HepG2 (cell line): ENCODE data around the gene DEGS1. TPM values are rescaled to one million over a fixed set of nuclear protein-coding genes. Genes with fewer than 3 reads are reported as not detected.

Experiments used
- FOXP1 ChIP-seq, 2 experiments: fragments of 450-650 bp in 1 of 2; IDR thresholded peaks; 2 replicates each; pipeline ENCODE4 v1.6.1; 2017 to 2018; ENCODE audit warnings: antibody characterized with exemption in 1 of 2
- IKZF4 ChIP-seq: sonication (generic); formaldehyde crosslinking; IDR thresholded peaks from 2 replicates; pipeline ENCODE4 v1.5.1; 2020; ENCODE audit warnings: borderline replicate concordance, mild to moderate bottlenecking, low read depth, missing genetic modification reagents; ENCODE audit errors: not compliant biosample characterization
- MTA1 ChIP-seq: sonication (generic); formaldehyde crosslinking; IDR thresholded peaks from 2 replicates; pipeline ENCODE4 v1.4.0; 2020; ENCODE audit warnings: missing genetic modification reagents, mild to moderate bottlenecking, borderline replicate concordance
- NFIB ChIP-seq: sonication (generic); formaldehyde crosslinking; IDR thresholded peaks from 2 replicates; pipeline ENCODE4 v1.9.0; 2021; ENCODE audit warnings: missing genetic modification reagents, mild to moderate bottlenecking, borderline replicate concordance
- SETDB1 ChIP-seq: sonication (generic); formaldehyde crosslinking; IDR thresholded peaks from 2 replicates; pipeline ENCODE4 v1.5.1; 2020; ENCODE audit warnings: missing genetic modification reagents, mild to moderate bottlenecking, borderline replicate concordance
- TP53 ChIP-seq: sonication (generic); formaldehyde crosslinking; conservative IDR thresholded peaks from 2 replicates; pipeline ENCODE4 v1.4.0; 2020; ENCODE audit warnings: missing genetic modification reagents
- TRIM22 ChIP-seq: fragments of 450-650 bp; IDR thresholded peaks from 2 replicates; pipeline ENCODE4 v1.6.1; 2017
- ZBTB44 ChIP-seq: sonication (generic); formaldehyde crosslinking; IDR thresholded peaks from 2 replicates; pipeline ENCODE4 v1.4.0; 2020; ENCODE audit warnings: missing genetic modification reagents
- ZNF446 ChIP-seq: sonication (generic); formaldehyde crosslinking; IDR thresholded peaks from 2 replicates; pipeline ENCODE4 v1.5.0; 2020; ENCODE audit warnings: mild to moderate bottlenecking, missing genetic modification reagents
- ZNF569 ChIP-seq: sonication (generic); formaldehyde crosslinking; IDR thresholded peaks from 2 replicates; pipeline ENCODE4 v1.5.0; 2020; ENCODE audit warnings: mild to moderate bottlenecking, missing genetic modification reagents, moderate library complexity, borderline replicate concordance
- ZNF737 ChIP-seq: sonication (generic); formaldehyde crosslinking; IDR thresholded peaks from 2 replicates; pipeline ENCODE4 v1.5.0; 2020; ENCODE audit warnings: missing genetic modification reagents, mild to moderate bottlenecking, borderline replicate concordance
- ZNF740 ChIP-seq: sonication (generic); formaldehyde crosslinking; IDR thresholded peaks from 2 replicates; pipeline ENCODE4 v1.4.0; 2020; ENCODE audit warnings: missing genetic modification reagents
- polyA plus RNA-seq, 8 experiments: library from polyadenylated mRNA; depleted of rRNA in 3 of 8; stranded (reverse) in 7 of 8; unstranded in 1 of 8; fragments of >200 nt; fragmentation: Illumina TruSeq in 4 of 8; extraction: Trizol in 4 of 8; gene quantifications; 2 replicates each; pipeline versions ENCODE4 v1.2.1 to v1.2.3, GENCODE V29; 2011 to 2016; ENCODE audit warnings: low read depth in 4 of 8, missing spikeins in 1 of 8, mixed read lengths in 1 of 8; ENCODE audit not compliant: insufficient read depth in 1 of 8
- total RNA-seq, 5 experiments: library from RNA; depleted of rRNA; stranded (reverse); fragments of >200 nt; fragmentation: Illumina TruSeq; extraction: Trizol; gene quantifications; 2 replicates each; pipeline ENCODE4 v1.2.3, GENCODE V29; 2016; ENCODE audit warnings: low read depth in 1 of 5
- TF ChIP-seq, protein P1 (sequence below): sonication (generic); formaldehyde crosslinking; conservative IDR thresholded peaks from 2 replicates; pipeline ENCODE4 v1.8.0; 2022; ENCODE audit warnings: low read depth, missing genetic modification reagents
- TF ChIP-seq, protein P2 (sequence below): sonication (generic); formaldehyde crosslinking; IDR thresholded peaks from 2 replicates; pipeline ENCODE4 v1.4.0; 2020; ENCODE audit warnings: mild to moderate bottlenecking, missing genetic modification reagents
- TF ChIP-seq, protein P3 (sequence below): IDR thresholded peaks from 2 replicates; pipeline ENCODE4 v1.6.1; 2016; ENCODE audit warnings: missing compliant biosample characterization, missing genetic modification reagents, borderline replicate concordance
- TF ChIP-seq, protein P4 (sequence below): sonication (generic); formaldehyde crosslinking; conservative IDR thresholded peaks from 2 replicates; pipeline ENCODE4 v1.4.0; 2020; ENCODE audit warnings: mild to moderate bottlenecking, missing genetic modification reagents, moderate library complexity

DEGS1 gene
- total and polyA plus RNA-seq, 2 of the 13 experiments (the other 11 are each of a cell fraction or from before 2014, with no cell fraction given) = 18.1 to 35.9 TPM

GRCh38 chr1:224182866-224183590 is at the start of gene DEGS1 (continued):
- no peak for TF ChIP-seq ZBTB44
- TF ChIP-seq SETDB1 (CRISPR knock-in tag) = no peak
- no peak for TF ChIP-seq TP53
- TF ChIP-seq TRIM22 = no peak
- TF ChIP-seq, protein P1, sequence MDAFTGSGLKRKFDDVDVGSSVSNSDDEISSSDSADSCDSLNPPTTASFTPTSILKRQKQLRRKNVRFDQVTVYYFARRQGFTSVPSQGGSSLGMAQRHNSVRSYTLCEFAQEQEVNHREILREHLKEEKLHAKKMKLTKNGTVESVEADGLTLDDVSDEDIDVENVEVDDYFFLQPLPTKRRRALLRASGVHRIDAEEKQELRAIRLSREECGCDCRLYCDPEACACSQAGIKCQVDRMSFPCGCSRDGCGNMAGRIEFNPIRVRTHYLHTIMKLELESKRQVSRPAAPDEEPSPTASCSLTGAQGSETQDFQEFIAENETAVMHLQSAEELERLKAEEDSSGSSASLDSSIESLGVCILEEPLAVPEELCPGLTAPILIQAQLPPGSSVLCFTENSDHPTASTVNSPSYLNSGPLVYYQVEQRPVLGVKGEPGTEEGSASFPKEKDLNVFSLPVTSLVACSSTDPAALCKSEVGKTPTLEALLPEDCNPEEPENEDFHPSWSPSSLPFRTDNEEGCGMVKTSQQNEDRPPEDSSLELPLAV (CRISPR knock-in tag) = no peak
- TF ChIP-seq, protein P2, sequence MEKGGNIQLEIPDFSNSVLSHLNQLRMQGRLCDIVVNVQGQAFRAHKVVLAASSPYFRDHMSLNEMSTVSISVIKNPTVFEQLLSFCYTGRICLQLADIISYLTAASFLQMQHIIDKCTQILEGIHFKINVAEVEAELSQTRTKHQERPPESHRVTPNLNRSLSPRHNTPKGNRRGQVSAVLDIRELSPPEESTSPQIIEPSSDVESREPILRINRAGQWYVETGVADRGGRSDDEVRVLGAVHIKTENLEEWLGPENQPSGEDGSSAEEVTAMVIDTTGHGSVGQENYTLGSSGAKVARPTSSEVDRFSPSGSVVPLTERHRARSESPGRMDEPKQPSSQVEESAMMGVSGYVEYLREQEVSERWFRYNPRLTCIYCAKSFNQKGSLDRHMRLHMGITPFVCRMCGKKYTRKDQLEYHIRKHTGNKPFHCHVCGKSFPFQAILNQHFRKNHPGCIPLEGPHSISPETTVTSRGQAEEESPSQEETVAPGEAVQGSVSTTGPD (CRISPR knock-in tag) = no peak
- peak; percentile 51; the same call in 1 of the 2 replicates for TF ChIP-seq MTA1 (CRISPR knock-in tag)
- TF ChIP-seq, protein P3, sequence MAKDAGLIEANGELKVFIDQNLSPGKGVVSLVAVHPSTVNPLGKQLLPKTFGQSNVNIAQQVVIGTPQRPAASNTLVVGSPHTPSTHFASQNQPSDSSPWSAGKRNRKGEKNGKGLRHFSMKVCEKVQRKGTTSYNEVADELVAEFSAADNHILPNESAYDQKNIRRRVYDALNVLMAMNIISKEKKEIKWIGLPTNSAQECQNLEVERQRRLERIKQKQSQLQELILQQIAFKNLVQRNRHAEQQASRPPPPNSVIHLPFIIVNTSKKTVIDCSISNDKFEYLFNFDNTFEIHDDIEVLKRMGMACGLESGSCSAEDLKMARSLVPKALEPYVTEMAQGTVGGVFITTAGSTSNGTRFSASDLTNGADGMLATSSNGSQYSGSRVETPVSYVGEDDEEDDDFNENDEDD = no peak
- peak; percentile 85 for TF ChIP-seq IKZF4 (CRISPR knock-in tag)
- TF ChIP-seq ZNF446 (CRISPR knock-in tag) = 0 out of 2 replicates have a peak, but pooled peaks have one; percentile 7
- no peak for TF ChIP-seq ZNF569 (CRISPR knock-in tag)
- TF ChIP-seq ZNF737 (CRISPR knock-in tag) = no peak
- peak; percentile 47; the same call in 1 of the 2 replicates for TF ChIP-seq ZNF740
- no peak for TF ChIP-seq NFIB (CRISPR knock-in tag)
- TF ChIP-seq, protein P4, sequence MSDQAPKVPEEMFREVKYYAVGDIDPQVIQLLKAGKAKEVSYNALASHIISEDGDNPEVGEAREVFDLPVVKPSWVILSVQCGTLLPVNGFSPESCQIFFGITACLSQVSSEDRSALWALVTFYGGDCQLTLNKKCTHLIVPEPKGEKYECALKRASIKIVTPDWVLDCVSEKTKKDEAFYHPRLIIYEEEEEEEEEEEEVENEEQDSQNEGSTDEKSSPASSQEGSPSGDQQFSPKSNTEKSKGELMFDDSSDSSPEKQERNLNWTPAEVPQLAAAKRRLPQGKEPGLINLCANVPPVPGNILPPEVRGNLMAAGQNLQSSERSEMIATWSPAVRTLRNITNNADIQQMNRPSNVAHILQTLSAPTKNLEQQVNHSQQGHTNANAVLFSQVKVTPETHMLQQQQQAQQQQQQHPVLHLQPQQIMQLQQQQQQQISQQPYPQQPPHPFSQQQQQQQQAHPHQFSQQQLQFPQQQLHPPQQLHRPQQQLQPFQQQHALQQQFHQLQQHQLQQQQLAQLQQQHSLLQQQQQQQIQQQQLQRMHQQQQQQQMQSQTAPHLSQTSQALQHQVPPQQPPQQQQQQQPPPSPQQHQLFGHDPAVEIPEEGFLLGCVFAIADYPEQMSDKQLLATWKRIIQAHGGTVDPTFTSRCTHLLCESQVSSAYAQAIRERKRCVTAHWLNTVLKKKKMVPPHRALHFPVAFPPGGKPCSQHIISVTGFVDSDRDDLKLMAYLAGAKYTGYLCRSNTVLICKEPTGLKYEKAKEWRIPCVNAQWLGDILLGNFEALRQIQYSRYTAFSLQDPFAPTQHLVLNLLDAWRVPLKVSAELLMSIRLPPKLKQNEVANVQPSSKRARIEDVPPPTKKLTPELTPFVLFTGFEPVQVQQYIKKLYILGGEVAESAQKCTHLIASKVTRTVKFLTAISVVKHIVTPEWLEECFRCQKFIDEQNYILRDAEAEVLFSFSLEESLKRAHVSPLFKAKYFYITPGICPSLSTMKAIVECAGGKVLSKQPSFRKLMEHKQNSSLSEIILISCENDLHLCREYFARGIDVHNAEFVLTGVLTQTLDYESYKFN (CRISPR knock-in tag) = no peak
- no peak for TF ChIP-seq FOXP1 (IDR thresholded peaks at IDR 0.05)
- TF ChIP-seq FOXP1 (CRISPR knock-in tag; IDR thresholded peaks at IDR 0.05) = no peak
